Fibroblast of villous mesenchyme (primary cell): ENCODE measurements around the gene F5. TPM values are rescaled to one million over a fixed set of nuclear protein-coding genes. Genes with fewer than 3 reads are reported as not detected.

Experiments used
- DNase-seq: peaks from one replicate; pipeline ENCODE4 v3.0.0-alpha.2; 2010; ENCODE audit warnings: low read depth
- H3K4me3 ChIP-seq: 2 replicates; pipeline ENCODE4 v1.5.1; 2011; ENCODE audit warnings: low read depth, mild to moderate bottlenecking, low read length
- CTCF ChIP-seq: IDR thresholded peaks from 2 replicates; pipeline ENCODE4 v1.5.1; 2012; ENCODE audit warnings: low read depth, mild to moderate bottlenecking, low read length; ENCODE audit not compliant: insufficient read depth
- total RNA-seq: library from RNA; depleted of rRNA; stranded (reverse); fragments of >200 nt; gene quantifications from 2 replicates; pipeline ENCODE4 v1.2.3, GENCODE V29; 2012

F5 gene
- total RNA-seq, 1 donor: not detected

- TF ChIP-seq CTCF: no peak
- no peak overlapping the region for H3K4me3 ChIP-seq
- DNase-seq: peak; percentile 34
These were observed 20.7 kb downstream of the F5 start for GRCh38 chr1:169565335-169566271.

GRCh38 chr1:169563650-169564049 is 22.6 kb downstream of the F5 start:
- DNase-seq: peak; percentile 13
- no peak for TF ChIP-seq CTCF
- H3K4me3 ChIP-seq: no peak overlapping the region

GRCh38 chr1:169563019-169563615 is 23.2 kb downstream of the F5 start:
- DNase-seq: no peak
- no peak overlapping the region for H3K4me3 ChIP-seq
- TF ChIP-seq CTCF: no peak

GRCh38 chr1:169561692-169562091 is 24.6 kb downstream of the F5 start:
- no peak for DNase-seq
- TF ChIP-seq CTCF: no peak
- H3K4me3 ChIP-seq: no peak overlapping the region

- DNase-seq: no peak
- H3K4me3 ChIP-seq: no peak overlapping the region
- no peak for TF ChIP-seq CTCF
These were observed 29.1 kb downstream of the F5 start for GRCh38 chr1:169557131-169557530.

- peak; percentile 55 for TF ChIP-seq CTCF
- no peak overlapping the region for H3K4me3 ChIP-seq
- DNase-seq: peak; percentile 54
These were observed 36.0 kb downstream of the F5 start for GRCh38 chr1:169550294-169550693.
